Hematopoietic multipotent progenitor cell (in vitro differentiated cells): ENCODE data around the gene C1QL2. TPM values are rescaled to one million over a fixed set of nuclear protein-coding genes. Genes with fewer than 3 reads are reported as not detected.

ENCODE experiments used
- DNase-seq, 3 donors: peaks; one replicate each; pipeline ENCODE4 v3.0.0-alpha.2; 2011 to 2015; ENCODE audit warnings: low read depth in 2 of 3, low spot score in 2 of 3
- total RNA-seq: library from RNA; depleted of rRNA; stranded (reverse); fragments of >200 nt; gene quantifications from one replicate; pipeline ENCODE4 v1.2.3, GENCODE V29; 2012

Gene C1QL2
- total RNA-seq, 1 donor, result not detected

GRCh38 chr2:119179991-119180390 is 21.4 kb upstream of the C1QL2 start:
- DNase-seq, result no peak

- DNase-seq, result no peak
Observed at GRCh38 chr2:119179202-119179601, 20.7 kb upstream of the C1QL2 start.

- DNase-seq, result no peak
Observed at GRCh38 chr2:119178776-119179175, 20.2 kb upstream of the C1QL2 start.

GRCh38 chr2:119177838-119178190 is 19.3 kb upstream of the C1QL2 start:
- no peak for DNase-seq

- DNase-seq, result no peak
Observed at GRCh38 chr2:119177171-119177837, 18.8 kb upstream of the C1QL2 start.

GRCh38 chr2:119175517-119175916 is 17.0 kb upstream of the C1QL2 start:
- no peak for DNase-seq

GRCh38 chr2:119174993-119175347 is 16.4 kb upstream of the C1QL2 start:
- no peak for DNase-seq

- DNase-seq, result peak; percentile 13 to 64 (median 36)
Observed at GRCh38 chr2:119174216-119174992, 15.9 kb upstream of the C1QL2 start.

GRCh38 chr2:119173556-119174060 is 15.1 kb upstream of the C1QL2 start:
- no peak for DNase-seq

- no peak for DNase-seq
Observed at GRCh38 chr2:119170504-119170903, 12.0 kb upstream of the C1QL2 start.

GRCh38 chr2:119169717-119170116 is 11.2 kb upstream of the C1QL2 start:
- DNase-seq, result no peak

- no peak for DNase-seq
Observed at GRCh38 chr2:119160361-119160990, 1.9 kb upstream of the C1QL2 start.

- DNase-seq, result no peak
Observed at GRCh38 chr2:119157850-119158511, 570 bp downstream of the C1QL2 start.

- no peak for DNase-seq
Observed at GRCh38 chr2:119156891-119157773, 1.4 kb downstream of the C1QL2 start.

GRCh38 chr2:119156105-119156890 is 2.3 kb downstream of the C1QL2 start:
- DNase-seq, result no peak

GRCh38 chr2:119155633-119156032 is 2.9 kb downstream of the C1QL2 start:
- no peak for DNase-seq

GRCh38 chr2:119154076-119154475 is 4.5 kb downstream of the C1QL2 start:
- DNase-seq, result no peak

GRCh38 chr2:119149611-119150010 is 8.9 kb downstream of the C1QL2 start:
- DNase-seq, result no peak
